Lower leg skin (tissue), 3 donors: Measurements from ENCODE around the gene E2F1.

Experiments
- CTCF ChIP-seq, 3 donors: fragments of 450-650 bp; IDR thresholded peaks; one replicate each; pipeline ENCODE4 v1.5.1; 2016; ENCODE audit warnings: antibody characterized with exemption in 3 of 3, mild to moderate bottlenecking in 3 of 3, moderate library complexity in 2 of 3
- POLR2A ChIP-seq, 2 donors: fragments of 450-650 bp; IDR thresholded peaks; one replicate each; pipeline ENCODE4 v1.6.1; 2016 to 2017; ENCODE audit warnings: antibody characterized with exemption in 2 of 2, mild to moderate bottlenecking in 1 of 2, moderate library complexity in 1 of 2

GRCh38 chr20:33707668-33708067 lies 21.5 kb upstream of the E2F1 start:
- no peak for TF ChIP-seq CTCF (IDR thresholded peaks at IDR 0.05)
- no peak for TF ChIP-seq POLR2A (IDR thresholded peaks at IDR 0.05)
